NB4 (cell line): ENCODE measurements around the gene OTOF.

Experiments used
- DNase-seq: peaks from one replicate; pipeline ENCODE4 v3.0.0; 2010; ENCODE audit warnings: low read depth
- H3K4me3 ChIP-seq: one replicate; pipeline ENCODE4 v1.5.1; 2011; ENCODE audit warnings: mild to moderate bottlenecking, low read depth, low read length, moderate library complexity
- MYC ChIP-seq: IDR thresholded peaks from 2 replicates; pipeline ENCODE4 v1.6.1; 2011; ENCODE audit warnings: low read depth, low read length
- POLR2A ChIP-seq: IDR thresholded peaks from 2 replicates; pipeline ENCODE4 v1.6.1; 2011; ENCODE audit warnings: mild to moderate bottlenecking; ENCODE audit not compliant: insufficient read length; ENCODE audit errors: extremely low read depth
- TF ChIP-seq, protein P1 (sequence below): IDR thresholded peaks from one replicate; pipeline ENCODE4 v1.5.1; 2012; ENCODE audit warnings: low read depth, low read length
- TF ChIP-seq, protein P2 (sequence below): IDR thresholded peaks from 2 replicates; pipeline ENCODE4 v1.6.1; 2011; ENCODE audit warnings: low read depth, low read length

Gene OTOF

DNA sequence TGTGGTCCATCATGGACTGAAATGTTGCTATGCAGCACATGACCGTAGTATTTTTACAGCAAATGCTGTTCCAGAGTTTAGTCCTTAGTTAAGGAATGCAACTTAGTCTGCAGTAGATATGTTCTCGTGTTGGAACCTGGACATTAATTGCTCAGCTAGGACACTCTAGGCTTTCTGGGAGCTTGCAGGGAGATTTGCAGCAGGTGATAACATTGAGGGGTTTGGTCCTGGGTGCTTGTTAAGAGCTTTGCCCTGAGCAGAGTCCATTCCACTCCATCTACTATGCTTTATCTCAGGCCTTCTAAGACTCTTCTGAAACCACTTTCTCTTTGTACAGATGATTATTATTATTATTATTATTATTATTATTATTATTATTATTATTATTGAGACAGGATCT lies 49.1 kb downstream of the OTOF start:
- TF ChIP-seq, protein P1, sequence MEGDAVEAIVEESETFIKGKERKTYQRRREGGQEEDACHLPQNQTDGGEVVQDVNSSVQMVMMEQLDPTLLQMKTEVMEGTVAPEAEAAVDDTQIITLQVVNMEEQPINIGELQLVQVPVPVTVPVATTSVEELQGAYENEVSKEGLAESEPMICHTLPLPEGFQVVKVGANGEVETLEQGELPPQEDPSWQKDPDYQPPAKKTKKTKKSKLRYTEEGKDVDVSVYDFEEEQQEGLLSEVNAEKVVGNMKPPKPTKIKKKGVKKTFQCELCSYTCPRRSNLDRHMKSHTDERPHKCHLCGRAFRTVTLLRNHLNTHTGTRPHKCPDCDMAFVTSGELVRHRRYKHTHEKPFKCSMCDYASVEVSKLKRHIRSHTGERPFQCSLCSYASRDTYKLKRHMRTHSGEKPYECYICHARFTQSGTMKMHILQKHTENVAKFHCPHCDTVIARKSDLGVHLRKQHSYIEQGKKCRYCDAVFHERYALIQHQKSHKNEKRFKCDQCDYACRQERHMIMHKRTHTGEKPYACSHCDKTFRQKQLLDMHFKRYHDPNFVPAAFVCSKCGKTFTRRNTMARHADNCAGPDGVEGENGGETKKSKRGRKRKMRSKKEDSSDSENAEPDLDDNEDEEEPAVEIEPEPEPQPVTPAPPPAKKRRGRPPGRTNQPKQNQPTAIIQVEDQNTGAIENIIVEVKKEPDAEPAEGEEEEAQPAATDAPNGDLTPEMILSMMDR, result no peak
- TF ChIP-seq MYC, result no peak
- TF ChIP-seq POLR2A, result no peak
- TF ChIP-seq, protein P2, sequence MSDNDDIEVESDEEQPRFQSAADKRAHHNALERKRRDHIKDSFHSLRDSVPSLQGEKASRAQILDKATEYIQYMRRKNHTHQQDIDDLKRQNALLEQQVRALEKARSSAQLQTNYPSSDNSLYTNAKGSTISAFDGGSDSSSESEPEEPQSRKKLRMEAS, result no peak
- no peak overlapping the region for H3K4me3 ChIP-seq
- DNase-seq, result no peak

DNA sequence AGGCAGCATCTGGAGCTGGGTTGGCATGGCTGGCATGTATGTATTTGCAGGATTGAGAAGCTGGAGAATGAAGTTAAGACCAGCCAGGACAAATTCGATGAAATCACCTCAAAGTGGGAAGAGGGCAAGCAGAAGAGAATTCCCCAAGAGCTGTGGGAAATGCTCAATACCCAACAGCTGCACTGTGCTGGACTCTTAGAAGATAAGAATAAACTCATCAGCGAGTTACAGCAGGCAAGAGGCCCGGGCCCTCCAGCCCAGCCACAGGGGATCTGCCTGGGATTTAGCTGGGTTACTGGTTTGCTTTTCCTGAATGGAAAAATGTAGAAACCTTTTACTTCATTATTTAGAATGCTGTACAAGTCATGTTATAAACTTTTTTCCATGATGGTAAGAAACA lies 53.7 kb downstream of the OTOF start:
- DNase-seq, result no peak
- H3K4me3 ChIP-seq, result no peak overlapping the region
- no peak for TF ChIP-seq POLR2A

GRCh38 chr2:26423750-26424149 lies 54.2 kb downstream of the OTOF start:
- DNase-seq, result no peak
- TF ChIP-seq, protein P1, result no peak
- TF ChIP-seq MYC, result no peak
- no peak for TF ChIP-seq POLR2A
- TF ChIP-seq, protein P2, result no peak
- no peak overlapping the region for H3K4me3 ChIP-seq

GRCh38 chr2:26422947-26423629 lies 54.8 kb downstream of the OTOF start:
- no peak overlapping the region for H3K4me3 ChIP-seq
- no peak for DNase-seq
- TF ChIP-seq, protein P2, result no peak
- TF ChIP-seq, protein P1, result no peak
- TF ChIP-seq POLR2A, result no peak
- no peak for TF ChIP-seq MYC

DNA sequence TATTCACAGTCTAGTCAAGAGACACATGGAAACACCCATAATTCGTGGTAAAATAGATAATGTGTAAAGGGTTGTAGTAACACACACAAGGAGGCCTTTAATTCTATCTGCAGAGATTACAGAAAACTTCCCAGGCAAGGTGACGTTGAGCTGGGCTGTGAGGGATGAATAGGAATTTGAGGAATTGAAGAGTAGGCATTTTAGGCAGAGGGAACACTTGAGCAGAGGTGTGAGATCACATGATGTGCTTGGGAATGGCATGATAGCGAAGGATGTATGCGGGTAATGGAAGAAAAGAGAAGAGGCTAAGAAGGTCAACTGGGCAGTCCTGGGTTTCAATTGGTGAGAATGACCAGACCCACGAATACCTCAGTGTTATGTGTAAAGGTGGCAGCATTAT lies 56.0 kb downstream of the OTOF start:
- TF ChIP-seq, protein P2, result no peak
- TF ChIP-seq POLR2A (no peak), MYC (no peak)
- TF ChIP-seq, protein P1, result no peak
- DNase-seq, result no peak
- no peak overlapping the region for H3K4me3 ChIP-seq

DNA sequence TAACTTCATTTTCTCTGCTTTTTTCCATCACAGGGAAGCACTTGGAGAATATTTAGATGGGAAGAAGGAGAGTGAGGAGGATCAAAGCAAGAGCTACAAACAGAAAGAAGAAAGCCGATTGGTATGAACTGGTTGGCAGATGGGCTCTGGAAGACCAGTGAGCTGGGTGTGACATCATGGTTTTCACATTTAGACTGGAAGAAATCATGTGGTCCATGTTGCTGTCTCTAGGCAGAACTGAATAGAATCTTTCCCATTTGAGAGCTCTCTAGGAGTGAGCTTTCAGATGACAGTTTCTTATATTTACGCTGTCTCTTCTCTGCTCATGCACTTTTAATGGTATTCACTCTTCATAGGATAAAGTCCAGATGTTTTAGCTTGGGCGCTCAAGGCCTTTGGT lies 63.6 kb downstream of the OTOF start:
- no peak for DNase-seq
- TF ChIP-seq, protein P2, result no peak
- TF ChIP-seq POLR2A (no peak), MYC (no peak)
- TF ChIP-seq, protein P1, result no peak
- H3K4me3 ChIP-seq, result no peak overlapping the region
